Activated CD4-positive, alpha-beta T cell treated with anti-CD3 and anti-CD28 coated beads for 24 hours (primary cell): ENCODE results near the gene CD300LB.
"Not testable (repeated sequence)": the region's sequence is repeated elsewhere in the genome, so short reads cannot be mapped to it uniquely, and the experiment has no call there.

Experiments
- DNase-seq, 2 donors: peaks; one replicate each; pipeline ENCODE4 v3.0.0-alpha.2; 2020; ENCODE audit warnings: low read depth in 2 of 2

The CD300LB gene

GRCh38 chr17:74531231-74531761 is at the start of gene CD300LB:
CD300LB (minus strand) TSS chr17:74531475; CDS start chr17:74531350, 125 bp downstream.
- DNase-seq: no peak

GRCh38 chr17:74579900-74580299 is 48.6 kb upstream of the CD300LB start:
- no peak for DNase-seq

GRCh38 chr17:74578979-74579378 is 47.7 kb upstream of the CD300LB start:
- no peak for DNase-seq

- DNase-seq: no peak
Observed at GRCh38 chr17:74574489-74575142, 43.3 kb upstream of the CD300LB start.

- not testable (repeated sequence) for DNase-seq
Observed at GRCh38 chr17:74573635-74574034, 42.4 kb upstream of the CD300LB start.

GRCh38 chr17:74573169-74573568 is 41.9 kb upstream of the CD300LB start:
- no peak for DNase-seq

- DNase-seq: no peak
Observed at GRCh38 chr17:74571621-74572270, 40.5 kb upstream of the CD300LB start.

GRCh38 chr17:74569020-74570003 is 38.0 kb upstream of the CD300LB start:
- DNase-seq: peak in 1 of 2 donors; percentile 11

- DNase-seq: no peak
Observed at GRCh38 chr17:74568106-74568873, 37.0 kb upstream of the CD300LB start.

GRCh38 chr17:74567397-74567796 is 36.1 kb upstream of the CD300LB start, which contains the start of gene CD300H:
CD300H (minus strand) TSS chr17:74567509.
- no peak for DNase-seq

GRCh38 chr17:74566132-74566753 is 35.0 kb upstream of the CD300LB start:
- DNase-seq: peak; percentile 7 to 32

GRCh38 chr17:74565126-74565525 is 33.9 kb upstream of the CD300LB start:
- DNase-seq: no peak

- DNase-seq: no peak
Observed at GRCh38 chr17:74563358-74563757, 32.1 kb upstream of the CD300LB start.

GRCh38 chr17:74561586-74561985 is 30.3 kb upstream of the CD300LB start:
- no peak for DNase-seq

- no peak for DNase-seq
Observed at GRCh38 chr17:74558882-74559519, 27.7 kb upstream of the CD300LB start.

GRCh38 chr17:74558402-74558801 is 27.1 kb upstream of the CD300LB start:
- not testable (repeated sequence) for DNase-seq

GRCh38 chr17:74555427-74555940 is 24.2 kb upstream of the CD300LB start:
- no peak for DNase-seq

GRCh38 chr17:74554909-74555308 is 23.6 kb upstream of the CD300LB start:
- no peak for DNase-seq

GRCh38 chr17:74552037-74552436 is 20.8 kb upstream of the CD300LB start:
- no peak for DNase-seq

- no peak for DNase-seq
Observed at GRCh38 chr17:74550602-74551001, 19.3 kb upstream of the CD300LB start.
